ENCODE results near the gene CHL1. TPM values are rescaled to one million over a fixed set of nuclear protein-coding genes. Genes with fewer than 3 reads are reported as not detected.
"Not testable (repeated sequence)": the region's sequence is repeated elsewhere in the genome, so short reads cannot be mapped to it uniquely, and the experiment has no call there.

CHL1 gene
- total and polyA plus RNA-seq, 2 experiments from 2014 or later: 1.4 to 1.9 TPM

DNA sequence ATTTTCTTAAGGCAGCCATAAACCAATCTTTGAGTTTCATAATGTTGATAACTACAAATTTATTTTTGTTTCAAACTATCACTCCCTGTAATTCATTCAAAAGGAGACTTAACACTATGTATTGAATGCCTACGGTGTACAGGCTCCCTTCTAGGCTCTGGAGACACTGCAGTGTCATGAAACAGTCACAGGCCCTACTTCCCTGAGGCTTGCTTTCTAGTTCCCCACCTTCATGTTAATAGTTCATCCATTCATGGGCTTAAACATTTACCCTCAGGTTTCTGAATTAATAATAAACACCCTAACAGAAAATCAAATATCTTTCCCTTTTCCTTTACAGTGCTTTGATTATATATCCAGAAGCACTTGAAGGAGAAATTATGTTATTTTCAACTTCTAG is 168.7 kb downstream of the CHL1 start (continued):
- TF ChIP-seq, protein P1, sequence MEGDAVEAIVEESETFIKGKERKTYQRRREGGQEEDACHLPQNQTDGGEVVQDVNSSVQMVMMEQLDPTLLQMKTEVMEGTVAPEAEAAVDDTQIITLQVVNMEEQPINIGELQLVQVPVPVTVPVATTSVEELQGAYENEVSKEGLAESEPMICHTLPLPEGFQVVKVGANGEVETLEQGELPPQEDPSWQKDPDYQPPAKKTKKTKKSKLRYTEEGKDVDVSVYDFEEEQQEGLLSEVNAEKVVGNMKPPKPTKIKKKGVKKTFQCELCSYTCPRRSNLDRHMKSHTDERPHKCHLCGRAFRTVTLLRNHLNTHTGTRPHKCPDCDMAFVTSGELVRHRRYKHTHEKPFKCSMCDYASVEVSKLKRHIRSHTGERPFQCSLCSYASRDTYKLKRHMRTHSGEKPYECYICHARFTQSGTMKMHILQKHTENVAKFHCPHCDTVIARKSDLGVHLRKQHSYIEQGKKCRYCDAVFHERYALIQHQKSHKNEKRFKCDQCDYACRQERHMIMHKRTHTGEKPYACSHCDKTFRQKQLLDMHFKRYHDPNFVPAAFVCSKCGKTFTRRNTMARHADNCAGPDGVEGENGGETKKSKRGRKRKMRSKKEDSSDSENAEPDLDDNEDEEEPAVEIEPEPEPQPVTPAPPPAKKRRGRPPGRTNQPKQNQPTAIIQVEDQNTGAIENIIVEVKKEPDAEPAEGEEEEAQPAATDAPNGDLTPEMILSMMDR (conservative IDR thresholded peaks at IDR 0.05; ENCODE audit: low read depth in 2 of 2): no peak
- TF ChIP-seq, protein P2, sequence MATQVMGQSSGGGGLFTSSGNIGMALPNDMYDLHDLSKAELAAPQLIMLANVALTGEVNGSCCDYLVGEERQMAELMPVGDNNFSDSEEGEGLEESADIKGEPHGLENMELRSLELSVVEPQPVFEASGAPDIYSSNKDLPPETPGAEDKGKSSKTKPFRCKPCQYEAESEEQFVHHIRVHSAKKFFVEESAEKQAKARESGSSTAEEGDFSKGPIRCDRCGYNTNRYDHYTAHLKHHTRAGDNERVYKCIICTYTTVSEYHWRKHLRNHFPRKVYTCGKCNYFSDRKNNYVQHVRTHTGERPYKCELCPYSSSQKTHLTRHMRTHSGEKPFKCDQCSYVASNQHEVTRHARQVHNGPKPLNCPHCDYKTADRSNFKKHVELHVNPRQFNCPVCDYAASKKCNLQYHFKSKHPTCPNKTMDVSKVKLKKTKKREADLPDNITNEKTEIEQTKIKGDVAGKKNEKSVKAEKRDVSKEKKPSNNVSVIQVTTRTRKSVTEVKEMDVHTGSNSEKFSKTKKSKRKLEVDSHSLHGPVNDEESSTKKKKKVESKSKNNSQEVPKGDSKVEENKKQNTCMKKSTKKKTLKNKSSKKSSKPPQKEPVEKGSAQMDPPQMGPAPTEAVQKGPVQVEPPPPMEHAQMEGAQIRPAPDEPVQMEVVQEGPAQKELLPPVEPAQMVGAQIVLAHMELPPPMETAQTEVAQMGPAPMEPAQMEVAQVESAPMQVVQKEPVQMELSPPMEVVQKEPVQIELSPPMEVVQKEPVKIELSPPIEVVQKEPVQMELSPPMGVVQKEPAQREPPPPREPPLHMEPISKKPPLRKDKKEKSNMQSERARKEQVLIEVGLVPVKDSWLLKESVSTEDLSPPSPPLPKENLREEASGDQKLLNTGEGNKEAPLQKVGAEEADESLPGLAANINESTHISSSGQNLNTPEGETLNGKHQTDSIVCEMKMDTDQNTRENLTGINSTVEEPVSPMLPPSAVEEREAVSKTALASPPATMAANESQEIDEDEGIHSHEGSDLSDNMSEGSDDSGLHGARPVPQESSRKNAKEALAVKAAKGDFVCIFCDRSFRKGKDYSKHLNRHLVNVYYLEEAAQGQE (IDR thresholded peaks at IDR 0.05; ENCODE audit: unreplicated experiment): no peak
- TF ChIP-seq EZH2phosphoT487 (IDR thresholded peaks at IDR 0.05; ENCODE audit: unreplicated experiment): no peak
- TF ChIP-seq, protein P3, sequence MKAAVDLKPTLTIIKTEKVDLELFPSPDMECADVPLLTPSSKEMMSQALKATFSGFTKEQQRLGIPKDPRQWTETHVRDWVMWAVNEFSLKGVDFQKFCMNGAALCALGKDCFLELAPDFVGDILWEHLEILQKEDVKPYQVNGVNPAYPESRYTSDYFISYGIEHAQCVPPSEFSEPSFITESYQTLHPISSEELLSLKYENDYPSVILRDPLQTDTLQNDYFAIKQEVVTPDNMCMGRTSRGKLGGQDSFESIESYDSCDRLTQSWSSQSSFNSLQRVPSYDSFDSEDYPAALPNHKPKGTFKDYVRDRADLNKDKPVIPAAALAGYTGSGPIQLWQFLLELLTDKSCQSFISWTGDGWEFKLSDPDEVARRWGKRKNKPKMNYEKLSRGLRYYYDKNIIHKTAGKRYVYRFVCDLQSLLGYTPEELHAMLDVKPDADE (IDR thresholded peaks at IDR 0.05): no peak

DNA sequence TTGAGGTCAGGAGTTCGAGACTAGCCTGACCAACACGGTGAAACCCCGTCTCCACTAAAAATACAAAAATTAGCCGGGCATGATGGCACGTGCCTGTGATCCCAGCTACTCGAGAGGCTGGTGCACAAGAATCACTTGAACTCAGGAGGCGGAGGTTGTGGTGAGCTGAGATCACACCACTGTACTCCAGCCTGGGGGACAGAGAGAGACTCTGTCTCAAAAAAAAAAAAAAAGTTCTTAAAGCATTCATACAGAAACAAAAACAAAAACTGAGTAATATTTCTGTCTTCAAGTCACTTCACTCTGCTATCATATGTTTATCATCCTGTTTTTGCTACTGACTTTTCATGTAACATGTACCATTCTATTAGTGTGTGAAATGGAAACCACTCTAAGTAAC is 169.7 kb downstream of the CHL1 start:
- DNase-seq (ENCODE audit: low spot score); H3K4me1 ChIP-seq (ENCODE audit: insufficient read depth); H3K4me3 Mint-ChIP-seq; H3F3A ChIP-seq (replicated peaks; ENCODE audit: low read depth); H2AFZ ChIP-seq; H3K4me2 ChIP-seq; H3K36me3 ChIP-seq (ENCODE audit: insufficient read depth); H3K27me3 ChIP-seq (ENCODE audit: insufficient read depth); ATAC-seq; H3K27ac Mint-ChIP-seq; H3K27ac ChIP-seq (ENCODE audit: low read depth); H3K79me2 ChIP-seq (replicated peaks; ENCODE audit: insufficient read depth); H3K27me3 Mint-ChIP-seq (ENCODE audit: insufficient read depth, low read depth, poor library complexity); H3K9me2 ChIP-seq (ENCODE audit: insufficient read depth); H3K4me1 Mint-ChIP-seq; H3K4me3 ChIP-seq; H4K20me1 ChIP-seq (replicated peaks; ENCODE audit: insufficient read depth): not testable (repeated sequence)
- peaks cover 43% of the 10 kb centered on the region for H3K36me3 Mint-ChIP-seq (ENCODE audit: low read depth)
- peaks cover 97% of the 10 kb centered on the region for H3K9me3 Mint-ChIP-seq

DNA sequence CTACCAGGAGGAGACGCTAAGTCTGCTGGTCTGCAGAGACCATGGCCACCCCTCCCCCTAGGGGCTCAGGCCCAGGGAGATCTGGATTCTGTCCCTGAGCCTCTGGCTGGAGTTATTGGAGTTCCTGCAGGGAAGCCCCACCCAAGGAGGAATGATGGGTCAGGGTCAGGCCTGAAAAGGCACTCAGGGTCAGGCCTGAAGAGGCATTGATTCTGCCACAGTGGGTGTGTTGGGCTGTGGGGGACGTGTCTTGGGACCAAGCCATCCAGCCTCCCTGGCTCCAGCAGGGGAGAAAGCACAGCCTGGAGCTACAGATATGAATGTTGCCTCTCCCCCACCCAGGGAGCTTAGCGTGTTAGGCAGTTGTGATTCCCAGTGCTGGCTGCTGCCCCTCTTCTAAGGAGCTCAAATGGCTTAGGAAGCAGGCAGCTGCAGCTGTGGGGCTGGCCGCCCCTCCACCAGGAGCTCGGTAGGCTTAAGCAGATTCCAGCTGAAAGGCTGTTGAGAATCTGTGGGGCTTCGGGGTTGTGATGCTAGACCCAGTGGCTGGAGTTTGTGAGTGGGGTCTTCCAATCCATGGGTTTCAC is 176.7 kb downstream of the CHL1 start:
- Mint-ChIP-seq H3K4me1 (no peaks in the 10 kb centered on the region), H3K4me3 (no peak overlapping the region), H3K27ac (no peak overlapping the region), H3K9me3 (peaks cover 99% of the 10 kb centered on the region), H3K27me3 (ENCODE audit: insufficient read depth, low read depth, poor library complexity) (peaks cover 6% of the 10 kb centered on the region), H3K36me3 (ENCODE audit: low read depth) (peaks cover 55% of the 10 kb centered on the region)
- no peak overlapping the region for H3K4me2 ChIP-seq
- H3F3A ChIP-seq (replicated peaks; ENCODE audit: low read depth): no peaks in the 10 kb centered on the region
- H3K79me2 ChIP-seq (replicated peaks; ENCODE audit: insufficient read depth): no peaks in the 10 kb centered on the region
- H3K27ac ChIP-seq (ENCODE audit: low read depth): no peak overlapping the region
- DNase-seq (ENCODE audit: low spot score): no peak
- H3K36me3 ChIP-seq (ENCODE audit: insufficient read depth): no peaks in the 10 kb centered on the region
- no peaks in the 10 kb centered on the region for H4K20me1 ChIP-seq (replicated peaks; ENCODE audit: insufficient read depth)
- no peaks in the 10 kb centered on the region for H3K27me3 ChIP-seq (ENCODE audit: insufficient read depth)
- no peaks in the 10 kb centered on the region for H3K4me1 ChIP-seq (ENCODE audit: insufficient read depth)
- H3K4me3 ChIP-seq: no peak overlapping the region
- H3K9me2 ChIP-seq (ENCODE audit: insufficient read depth): no peaks in the 10 kb centered on the region
- no peak overlapping the region for H2AFZ ChIP-seq
- no peak for ATAC-seq
- no peak for TF ChIP-seq POLR2AphosphoS5 (IDR thresholded peaks at IDR 0.05; ENCODE audit: low read depth)
- TF ChIP-seq, protein P1 (conservative IDR thresholded peaks at IDR 0.05; ENCODE audit: low read depth in 2 of 2): no peak
